A673 (cell line): Measurements from ENCODE around the gene RALGAPA1.

Source experiments
- CTCF ChIP-seq: fragments of 300-800, 200-600 bp; sonication (generic); conservative IDR thresholded peaks from 2 replicates; pipeline ENCODE4 v1.5.1; 2017; ENCODE audit warnings: low read depth, mild to moderate bottlenecking, antibody characterized with exemption, low read length, moderate library complexity, mixed read lengths
- EZH2 ChIP-seq: fragments of 200-600 bp; sonication (generic); IDR thresholded peaks from 2 replicates; pipeline ENCODE4 v1.6.1; 2017; ENCODE audit warnings: borderline replicate concordance, low read depth, mild to moderate bottlenecking, mixed read lengths, antibody characterized with exemption, low read length; ENCODE audit not compliant: poor library complexity, severe bottlenecking

GRCh38 chr14:35847636-35848035 lies 38.5 kb upstream of the RALGAPA1 start:
- TF ChIP-seq CTCF (no peak), EZH2 (no peak)
